ENCODE measurements around the gene CNTNAP2.
"Not testable (repeated sequence)": the region's sequence is repeated elsewhere in the genome, so short reads cannot be mapped to it uniquely, and the experiment has no call there.

The CNTNAP2 gene

DNA sequence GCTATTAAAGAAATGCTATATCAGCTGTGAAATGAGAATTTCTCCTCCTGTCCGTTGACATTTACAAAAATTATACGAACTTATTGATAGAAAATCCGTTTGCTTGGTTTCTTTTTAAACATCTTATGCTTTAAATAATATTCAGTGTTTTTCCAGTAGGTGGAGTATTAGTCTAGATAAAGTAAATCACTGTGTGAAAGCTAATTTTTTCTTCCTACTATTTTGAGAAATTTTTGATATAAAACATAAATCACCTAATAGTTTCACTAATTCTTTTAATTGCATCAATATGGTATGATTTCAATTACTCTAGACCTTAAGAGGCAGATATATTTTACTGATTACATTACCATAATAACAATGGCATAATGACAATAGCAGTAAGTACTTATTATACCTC is 2138.7 kb downstream of the CNTNAP2 start:
- no peak for DNase-seq

DNA sequence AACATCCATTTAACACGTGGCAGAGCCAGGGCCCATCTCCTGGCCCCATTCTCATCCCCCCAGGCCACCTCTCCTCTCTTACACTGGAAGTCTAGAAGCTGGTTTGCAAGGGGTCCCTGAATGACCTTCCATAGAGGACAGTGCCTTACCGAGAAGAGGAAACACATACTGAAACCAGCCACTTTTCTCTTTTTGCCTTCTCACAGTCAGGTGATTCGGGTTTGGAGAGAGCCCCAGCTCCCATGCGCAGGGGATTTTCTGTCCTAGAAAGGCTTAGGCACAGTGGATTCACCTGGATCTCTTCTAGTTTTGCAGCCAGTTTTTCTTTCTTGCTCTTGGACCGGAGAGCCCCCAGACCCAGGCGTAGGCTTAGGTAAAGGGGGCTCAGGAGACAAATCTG is 2139.8 kb downstream of the CNTNAP2 start:
- DNase-seq, result no peak

- DNase-seq, result no peak
These were observed 2144.0 kb downstream of the CNTNAP2 start for GRCh38 chr7:148260599-148260998.

DNA sequence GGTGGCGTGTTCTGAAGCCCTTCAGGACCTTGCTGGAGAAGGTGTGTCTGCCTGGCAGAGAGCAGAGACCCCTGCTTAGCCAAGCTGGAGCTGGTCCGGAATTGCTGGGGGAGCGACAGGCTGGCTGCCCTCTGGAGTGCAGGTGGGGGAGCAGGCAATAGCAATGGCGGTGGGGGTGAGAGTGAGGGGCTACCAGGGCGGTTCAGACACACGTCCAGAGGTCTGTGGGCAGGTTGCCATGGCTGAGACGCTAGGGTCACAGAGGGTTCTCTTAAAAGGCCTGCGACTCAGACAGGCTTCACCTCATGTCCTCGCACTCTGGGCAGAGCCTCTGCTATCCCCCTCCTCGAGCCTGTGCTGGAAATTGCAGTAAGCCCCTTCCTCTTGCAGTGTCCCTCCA is 2144.9 kb downstream of the CNTNAP2 start:
- DNase-seq, result no peak

DNA sequence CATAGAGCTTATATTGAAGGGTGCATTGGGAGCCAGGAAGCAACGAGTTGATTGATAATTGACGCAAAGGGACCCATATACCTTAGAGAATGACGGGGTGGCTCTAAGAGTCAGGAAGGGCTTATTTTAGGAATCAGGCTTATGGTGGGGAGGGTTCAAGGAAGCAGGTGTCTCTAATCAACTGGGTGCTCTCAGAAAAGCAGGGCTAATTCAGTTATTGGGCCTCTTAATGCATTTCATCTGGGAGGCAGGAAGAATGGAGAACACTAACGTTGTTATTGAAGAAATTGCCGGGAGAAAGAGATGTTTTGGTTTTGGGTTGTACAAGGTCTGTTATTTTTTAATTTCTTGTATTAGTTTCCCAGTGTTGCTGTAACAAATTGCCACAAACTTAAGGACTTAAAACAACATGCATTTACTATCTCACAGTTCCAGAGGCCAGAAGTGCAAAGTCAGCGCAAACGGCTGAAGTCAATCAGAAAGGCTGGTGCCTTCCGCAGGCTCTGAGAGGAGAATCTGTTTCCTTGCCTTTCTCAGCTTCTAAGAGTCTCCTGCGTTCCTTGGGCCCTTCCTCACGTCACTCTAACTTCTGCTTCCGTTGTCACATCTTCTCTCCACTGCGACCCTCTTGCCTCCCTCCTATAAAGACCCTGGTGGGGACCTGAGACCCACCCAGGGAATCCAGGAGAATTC is 2145.5 kb downstream of the CNTNAP2 start:
- no peak for DNase-seq

DNA sequence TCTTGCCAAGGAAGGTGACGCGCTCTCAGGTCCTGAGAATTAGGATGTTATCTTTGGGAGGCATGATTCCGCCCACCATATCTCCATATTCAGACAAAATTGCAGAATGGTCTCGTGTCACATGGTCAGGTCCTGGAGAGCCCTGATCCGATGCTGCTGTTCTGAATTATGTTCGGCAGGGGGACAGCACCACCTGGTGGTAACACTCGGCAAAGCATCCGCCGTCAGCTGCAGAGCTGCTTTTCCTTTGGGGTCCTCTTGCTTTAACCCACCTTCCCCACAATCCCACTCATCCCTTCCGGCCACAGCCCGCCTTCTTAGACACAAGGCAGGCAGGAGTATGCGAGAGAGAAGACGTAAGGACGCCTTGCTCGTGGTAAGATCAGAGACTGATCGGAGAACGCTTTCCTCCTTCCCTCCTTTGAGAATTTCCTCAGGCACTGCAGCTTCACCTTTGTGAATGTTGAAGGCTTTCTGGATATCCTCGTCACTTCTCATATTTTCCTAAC is 2146.2 kb downstream of the CNTNAP2 start:
- peak; percentile 41 to 52 for DNase-seq

DNA sequence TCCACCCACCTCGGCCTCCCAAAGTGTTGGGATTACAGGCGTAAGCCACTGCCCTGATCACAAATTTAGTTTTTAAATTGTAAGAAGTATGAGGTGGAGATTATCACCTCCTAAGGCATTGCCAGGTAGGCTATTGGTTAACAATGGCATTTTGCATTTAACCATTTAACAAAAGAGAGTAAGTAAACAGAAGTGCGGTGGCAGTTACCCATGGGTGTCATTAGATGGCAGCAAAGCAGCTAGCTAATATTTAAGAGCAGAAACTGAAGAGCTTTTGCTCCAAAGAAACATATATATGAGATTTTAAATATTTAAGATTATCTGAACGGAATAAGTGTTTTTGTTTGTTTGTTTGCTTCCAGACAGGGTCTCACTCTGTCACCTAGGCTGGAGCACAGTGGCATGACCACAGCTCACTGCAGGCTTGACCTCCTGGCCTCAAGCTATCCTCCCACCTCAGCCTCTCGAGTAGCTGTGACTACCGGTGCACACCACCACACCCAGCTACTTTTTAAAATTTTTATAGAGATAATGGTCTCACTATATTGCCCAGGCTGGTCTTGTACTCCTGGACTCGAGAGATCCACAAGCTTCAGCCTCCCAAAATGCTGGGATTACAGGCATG is 2148.4 kb downstream of the CNTNAP2 start:
- DNase-seq, result no peak

DNA sequence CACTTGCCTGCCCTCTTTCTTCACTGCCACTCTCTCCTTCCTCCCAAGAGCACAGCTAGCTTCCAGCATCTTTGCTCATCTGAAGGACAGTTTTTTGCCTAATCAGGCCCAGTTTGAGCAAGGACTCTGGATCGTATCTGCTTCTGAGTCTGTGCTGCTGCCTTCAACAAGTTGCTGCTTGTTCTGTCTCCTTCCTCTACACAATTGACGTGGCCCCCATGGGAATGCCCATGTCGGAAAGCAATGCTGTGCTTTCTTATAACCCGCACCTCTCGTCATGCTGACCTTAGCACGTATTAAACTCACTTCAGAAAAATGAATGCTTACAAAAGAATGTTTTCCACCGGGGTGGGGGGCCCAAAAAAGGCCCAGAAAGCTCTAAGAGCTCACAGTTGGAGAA is 2149.3 kb downstream of the CNTNAP2 start:
- DNase-seq, result no peak

DNA sequence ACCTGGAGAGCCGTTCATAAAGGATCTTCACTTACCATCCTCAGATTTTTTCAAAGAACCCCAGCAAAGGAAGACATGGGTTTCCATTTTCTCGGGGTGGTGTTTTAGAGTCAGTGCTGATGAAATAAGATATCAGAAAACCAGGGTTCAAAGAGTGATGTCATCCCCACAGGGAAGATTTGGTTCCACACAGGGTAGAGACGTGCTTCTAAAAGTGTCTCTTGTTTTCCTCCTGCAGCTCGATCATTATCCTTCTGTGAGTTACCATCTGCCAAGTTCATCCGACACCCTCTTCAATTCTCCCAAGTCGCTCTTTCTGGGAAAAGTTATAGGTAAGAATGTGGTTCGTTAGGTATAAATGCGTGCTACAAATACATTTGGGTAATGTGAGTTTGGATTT is 2150.2 kb downstream of the CNTNAP2 start:
- DNase-seq, result no peak

- no peak for DNase-seq
These were observed 2154.0 kb downstream of the CNTNAP2 start for GRCh38 chr7:148270576-148270975.

GRCh38 chr7:148274118-148274517 is 2157.5 kb downstream of the CNTNAP2 start:
- DNase-seq, result no peak

DNA sequence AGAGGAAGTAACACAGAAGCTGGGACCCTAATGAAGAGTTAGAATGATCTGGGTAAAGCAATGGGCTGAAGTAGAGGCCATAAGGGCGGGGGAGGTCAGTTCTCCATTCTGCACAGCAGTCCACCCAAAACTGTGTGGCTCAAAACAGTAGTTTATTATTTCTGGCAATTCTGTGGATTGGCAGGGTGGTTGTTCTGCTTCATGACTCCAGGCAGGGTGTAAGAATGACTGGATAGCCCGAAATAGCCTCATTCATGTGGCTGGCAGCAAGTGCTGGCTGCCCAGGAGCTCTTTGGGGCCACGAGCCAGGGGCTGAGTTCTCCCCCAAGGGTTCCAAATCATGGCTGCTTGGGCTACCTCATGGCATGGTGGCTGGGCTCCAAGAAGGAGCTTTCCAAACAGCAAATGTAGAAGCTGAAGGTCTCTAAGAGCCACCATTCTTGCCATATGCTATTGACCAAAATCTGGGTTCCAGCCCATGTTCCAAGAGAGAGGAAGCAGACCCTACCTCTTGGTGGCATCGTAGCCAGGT is 2158.8 kb downstream of the CNTNAP2 start:
- no peak for DNase-seq

DNA sequence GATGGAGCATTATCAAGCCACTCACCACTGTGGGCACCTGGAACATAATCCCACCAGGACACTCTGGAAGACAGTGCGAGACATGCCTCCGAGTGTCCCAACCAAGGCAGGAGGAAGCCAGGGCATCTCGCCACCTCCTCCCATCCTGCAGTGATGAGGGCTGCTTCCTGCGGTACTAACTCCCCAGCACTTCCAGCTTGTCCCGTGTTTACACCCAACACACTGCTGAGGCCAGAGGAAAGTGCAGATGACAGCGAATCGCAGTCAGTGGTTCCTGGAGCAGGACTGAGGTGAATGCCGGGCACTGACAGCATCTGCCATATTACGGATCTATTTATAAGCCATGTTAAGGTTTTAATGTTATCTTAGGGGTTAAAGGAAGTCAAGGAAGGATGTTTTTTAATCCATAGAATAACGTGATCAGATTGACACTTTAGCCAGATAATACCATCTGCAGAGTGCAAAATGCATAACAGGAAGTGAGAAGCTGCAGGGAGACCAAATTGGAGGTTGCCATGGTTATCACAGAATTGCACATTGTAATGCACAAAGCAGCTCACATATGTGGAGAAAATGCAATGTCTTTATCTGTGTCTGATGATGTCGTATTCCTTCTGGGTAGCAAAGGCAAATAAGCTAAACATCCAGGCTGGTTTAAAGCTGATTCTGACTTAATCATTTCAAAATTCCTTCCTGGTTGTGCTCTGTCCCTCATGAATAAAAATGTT is 2159.9 kb downstream of the CNTNAP2 start:
- DNase-seq, result no peak

DNA sequence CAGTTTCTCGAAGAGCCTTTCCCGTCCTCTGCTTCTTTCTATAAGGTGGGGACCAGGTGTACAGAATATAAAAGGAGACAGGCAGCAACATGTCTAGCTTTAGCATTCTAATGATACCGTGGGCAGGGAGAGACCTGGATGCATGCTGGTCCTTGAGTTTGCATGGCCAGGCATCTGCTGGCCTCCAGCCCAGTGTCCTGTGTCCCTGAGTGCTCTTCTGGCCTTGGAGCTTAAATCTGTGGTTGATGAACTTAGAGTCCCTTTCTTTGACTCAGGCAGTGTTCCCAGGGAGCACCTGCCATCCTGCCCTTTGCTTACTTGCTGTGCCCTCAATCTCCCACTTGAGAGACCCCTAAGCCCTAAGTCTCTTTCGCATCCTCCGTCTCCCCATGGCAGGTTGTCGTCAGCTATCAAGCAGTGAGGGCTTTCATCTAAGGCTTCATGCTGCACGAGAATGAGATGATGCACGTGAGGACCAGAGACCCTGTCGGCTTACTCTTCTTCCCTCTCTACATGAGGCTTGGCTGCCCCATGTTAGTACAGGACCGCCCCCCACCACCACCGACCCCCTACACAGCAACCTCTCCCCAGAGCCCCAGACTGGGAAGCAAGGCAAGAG is 2160.6 kb downstream of the CNTNAP2 start:
- no peak for DNase-seq

DNA sequence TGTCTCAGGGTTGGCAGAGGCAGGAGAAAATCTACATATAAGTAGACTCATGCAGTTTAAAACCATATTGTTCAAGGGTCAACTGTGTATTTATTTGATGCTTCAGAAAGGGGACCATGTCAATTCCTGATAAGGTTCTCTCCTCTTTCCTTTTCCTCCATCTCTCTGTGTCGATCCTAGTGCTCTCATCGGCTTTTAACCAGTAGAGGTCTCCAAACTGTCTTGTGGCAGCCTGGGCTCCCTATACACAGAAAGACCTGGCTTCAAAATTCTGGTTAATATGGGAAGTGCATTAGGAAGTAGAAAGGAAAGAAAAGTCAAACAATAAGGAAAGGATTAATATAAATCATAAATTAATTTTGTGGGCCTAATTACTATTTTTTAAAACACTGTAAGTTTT is 2169.5 kb downstream of the CNTNAP2 start:
- no peak for DNase-seq

DNA sequence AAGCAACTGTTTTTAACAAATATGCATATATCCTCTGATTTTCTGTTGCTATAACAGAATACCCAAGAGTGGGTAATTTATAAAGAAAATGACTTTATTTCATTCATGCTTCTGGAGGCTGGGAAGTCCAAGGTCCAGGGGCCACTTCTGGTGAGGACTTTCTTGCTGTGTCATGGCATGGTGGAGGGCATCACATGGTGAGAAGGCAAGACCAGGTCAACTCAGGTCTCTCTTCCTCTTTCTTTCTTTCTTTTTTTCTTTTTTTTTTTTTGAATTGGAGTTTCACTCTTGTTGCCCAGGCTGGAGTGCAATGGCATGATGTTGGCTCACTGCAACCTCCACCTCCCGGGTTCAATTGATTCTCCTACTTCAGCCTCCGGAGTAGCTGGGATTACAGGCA is 2170.9 kb downstream of the CNTNAP2 start:
- no peak for DNase-seq

- no peak for DNase-seq
These were observed 2172.1 kb downstream of the CNTNAP2 start for GRCh38 chr7:148288592-148289151.

- no peak for DNase-seq
These were observed 2173.0 kb downstream of the CNTNAP2 start for GRCh38 chr7:148289630-148290029.

GRCh38 chr7:148290538-148290937 is 2173.9 kb downstream of the CNTNAP2 start:
- no peak for DNase-seq

GRCh38 chr7:148291799-148292198 is 2175.2 kb downstream of the CNTNAP2 start:
- DNase-seq, result no peak

- DNase-seq, result no peak
These were observed 2180.5 kb downstream of the CNTNAP2 start for GRCh38 chr7:148296994-148297644.

DNA sequence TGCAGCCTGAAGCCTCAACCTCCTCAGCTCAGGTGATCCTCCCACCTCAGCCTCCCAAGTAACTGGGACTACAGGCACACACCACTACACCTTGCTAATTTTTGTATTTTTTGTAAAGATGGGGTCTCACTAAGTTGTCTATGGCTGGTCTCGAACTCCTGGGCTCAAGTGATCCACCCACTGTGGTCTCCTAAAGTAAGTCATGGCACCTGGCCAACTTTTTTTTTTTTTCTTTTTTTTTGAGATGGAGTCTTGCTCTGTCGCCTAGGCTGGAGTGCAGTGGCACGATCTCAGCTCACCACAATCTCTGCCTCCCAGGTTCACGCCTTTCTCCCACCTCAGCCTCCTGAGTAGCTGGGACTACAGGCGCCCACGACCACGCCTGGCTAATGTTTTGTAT is 2182.2 kb downstream of the CNTNAP2 start:
- not testable (repeated sequence) for DNase-seq
